Hepatocyte (in vitro differentiated cells): Measurements from ENCODE around the gene ZNF574. TPM values are rescaled to one million over a fixed set of nuclear protein-coding genes. Genes with fewer than 3 reads are reported as not detected.
A peak's percentile ranks its signal among the peaks of the same experiment; 100 is the strongest.

Experiments used
- DNase-seq: peaks from one replicate; pipeline ENCODE4 v3.0.0-alpha.2; 2016; ENCODE audit warnings: low spot score
- H2AFZ ChIP-seq: fragments of 200-600 bp; sonication (generic); 2 replicates; pipeline ENCODE4 v1.6.0; 2016; ENCODE audit warnings: antibody characterized with exemption, mild to moderate bottlenecking
- H3K27ac ChIP-seq: fragments of 200-600 bp; sonication (generic); 2 replicates; pipeline ENCODE4 v1.5.1; 2016; ENCODE audit warnings: mild to moderate bottlenecking
- H3K27me3 ChIP-seq: fragments of 200-600 bp; sonication (generic); 2 replicates; pipeline ENCODE4 v1.6.1; 2016
- H3K36me3 ChIP-seq: fragments of 200-600 bp; sonication (generic); replicated peaks from 2 replicates; pipeline ENCODE4 v1.5.1; 2016; ENCODE audit warnings: low read depth; ENCODE audit not compliant: insufficient read depth
- H3K4me1 ChIP-seq: fragments of 200-600 bp; sonication (generic); 2 replicates; pipeline ENCODE4 v1.5.1; 2016; ENCODE audit warnings: mild to moderate bottlenecking, moderate library complexity; ENCODE audit not compliant: insufficient read depth
- H3K4me2 ChIP-seq: fragments of 200-600 bp; sonication (generic); 2 replicates; pipeline ENCODE4 v1.6.0; 2016
- H3K4me3 ChIP-seq: fragments of 200-600 bp; sonication (generic); 2 replicates; pipeline ENCODE4 v1.5.1; 2016; ENCODE audit warnings: mild to moderate bottlenecking
- H3K79me2 ChIP-seq: fragments of 200-600 bp; sonication (generic); 2 replicates; pipeline ENCODE4 v1.6.0; 2017; ENCODE audit warnings: mild to moderate bottlenecking
- H3K9me2 ChIP-seq: fragments of 200-600 bp; sonication (generic); replicated peaks from 2 replicates; pipeline ENCODE4 v1.6.0; 2017; ENCODE audit warnings: mild to moderate bottlenecking; ENCODE audit not compliant: insufficient read depth
- H3K9me3 ChIP-seq: fragments of 200-600 bp; sonication (generic); 2 replicates; pipeline ENCODE4 v1.5.1; 2016; ENCODE audit warnings: low read depth, mild to moderate bottlenecking
- H4K20me1 ChIP-seq: fragments of 200-600 bp; sonication (generic); 2 replicates; pipeline ENCODE4 v1.6.0; 2016; ENCODE audit warnings: mild to moderate bottlenecking; ENCODE audit not compliant: insufficient read depth, poor library complexity, severe bottlenecking
- CTCF ChIP-seq: fragments of 200-600 bp; sonication (generic); IDR thresholded peaks from 2 replicates; pipeline ENCODE4 v1.5.1; 2016; ENCODE audit warnings: antibody characterized with exemption, mild to moderate bottlenecking; ENCODE audit not compliant: poor library complexity
- EZH2 ChIP-seq: fragments of 200-600 bp; sonication (generic); IDR thresholded peaks from 2 replicates; pipeline ENCODE4 v1.6.1; 2016; ENCODE audit warnings: antibody characterized with exemption, mild to moderate bottlenecking, borderline replicate concordance
- EZH2phosphoT487 ChIP-seq: fragments of 200-600 bp; sonication (generic); IDR thresholded peaks from one replicate; pipeline ENCODE4 v1.6.1; 2018; ENCODE audit warnings: antibody characterized with exemption, mild to moderate bottlenecking, low read depth, moderate library complexity; ENCODE audit not compliant: unreplicated experiment, severe bottlenecking
- WGBS: methylation state at CpG from one replicate; pipeline ENCODE4 v1.1.6; 2016; ENCODE audit warnings: low lambda C conversion rate; ENCODE audit errors: missing lambda C conversion rate; 5-methylcytosine and 5-hydroxymethylcytosine counted together
- polyA plus RNA-seq: library from polyadenylated mRNA; unstranded; fragments of >200 nt; fragmentation: Nextera tagmentation; extraction: Ambion mirVana; gene quantifications from 2 replicates; pipeline ENCODE4 v1.2.1, GENCODE V29; 2016
- total RNA-seq: library from RNA; depleted of rRNA; stranded (reverse); fragments of >200 nt; gene quantifications from 2 replicates; pipeline ENCODE4 v1.2.3, GENCODE V29; 2014

The ZNF574 gene
- total and polyA plus RNA-seq, 2 experiments from 2014 or later = 10.7 to 13.6 TPM

- H2AFZ ChIP-seq = no peak overlapping the region
- no peak for DNase-seq
- no peaks in the 10 kb centered on the region for H4K20me1 ChIP-seq
- H3K36me3 ChIP-seq = no peaks in the 10 kb centered on the region
- TF ChIP-seq CTCF = no peak
- no peak for TF ChIP-seq EZH2
- TF ChIP-seq EZH2phosphoT487 = no peak
- no peaks in the 10 kb centered on the region for H3K79me2 ChIP-seq
- no peaks in the 10 kb centered on the region for H3K27me3 ChIP-seq
- H3K4me1 ChIP-seq = peaks cover under 1% of the 10 kb centered on the region
- no peak overlapping the region for H3K4me2 ChIP-seq
- no peaks in the 10 kb centered on the region for H3K9me2 ChIP-seq
- H3K27ac ChIP-seq = no peak overlapping the region
- WGBS = 87% methylated on average over 5 of the region's 5 CpGs
- H3K4me3 ChIP-seq = no peak overlapping the region
- H3K9me3 ChIP-seq = no peaks in the 10 kb centered on the region
Observed at GRCh38 chr19:42124386-42124901, 48.5 kb downstream of the ZNF574 start.

DNA sequence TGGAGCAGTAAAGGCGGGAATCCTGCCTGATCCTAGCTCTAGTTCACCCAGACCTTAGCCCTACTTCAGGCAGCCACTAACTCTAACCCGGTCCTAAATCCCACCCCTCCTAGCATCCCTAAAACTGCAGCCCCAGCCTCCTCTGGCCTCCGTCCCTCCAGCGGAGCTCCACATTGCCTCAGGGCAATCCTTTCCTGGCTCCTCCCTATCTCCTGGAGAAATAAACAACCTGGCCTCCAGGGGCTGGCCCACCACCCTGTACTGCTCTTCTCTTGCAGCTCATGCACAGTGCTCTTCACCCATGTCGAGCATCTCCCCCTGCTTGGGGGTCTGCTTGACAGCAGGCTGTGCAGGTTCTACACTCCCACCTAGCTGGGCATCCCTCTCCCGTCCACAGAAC, 49.6 kb downstream of the ZNF574 start:
- Histone ChIP-seq H3K4me1 (peaks cover 7% of the 10 kb centered on the region), H2AFZ (no peak overlapping the region), H3K9me3 (no peaks in the 10 kb centered on the region), H3K9me2 (no peaks in the 10 kb centered on the region), H3K4me2 (no peak overlapping the region), H4K20me1 (no peaks in the 10 kb centered on the region), H3K4me3 (no peak overlapping the region), H3K36me3 (no peaks in the 10 kb centered on the region), H3K27me3 (peaks cover 4% of the 10 kb centered on the region), H3K79me2 (no peaks in the 10 kb centered on the region), H3K27ac (no peak overlapping the region)
- WGBS = 54% methylated on average over 6 of the region's 6 CpGs
- TF ChIP-seq EZH2 (no peak), CTCF (no peak), EZH2phosphoT487 (no peak)
- no peak for DNase-seq

DNA sequence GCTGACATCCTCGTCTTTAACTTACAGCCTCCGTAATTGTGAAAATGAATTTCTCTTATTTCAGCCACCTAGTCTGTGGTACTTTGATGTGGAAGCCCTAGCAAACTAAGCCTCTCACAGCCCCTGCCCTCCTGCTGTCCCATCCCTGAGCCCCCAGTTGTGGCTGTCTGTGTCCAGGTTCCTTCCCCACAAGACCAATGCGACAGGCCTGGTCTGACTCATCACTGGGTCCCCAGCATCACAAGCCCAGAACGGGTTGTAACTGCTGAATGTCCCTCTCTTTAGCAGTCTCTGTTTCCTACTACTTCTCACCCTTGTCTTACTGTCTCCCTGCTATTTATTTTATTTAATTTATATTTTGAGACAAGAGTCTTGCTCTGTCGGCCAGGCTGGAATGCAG, 50.6 kb downstream of the ZNF574 start:
- Histone ChIP-seq H3K27me3 (peaks cover 10% of the 10 kb centered on the region), H2AFZ (no peak overlapping the region), H3K9me2 (no peaks in the 10 kb centered on the region), H3K9me3 (no peaks in the 10 kb centered on the region), H3K27ac (no peak overlapping the region), H3K79me2 (no peaks in the 10 kb centered on the region), H3K4me2 (no peak overlapping the region), H4K20me1 (no peaks in the 10 kb centered on the region), H3K36me3 (no peaks in the 10 kb centered on the region), H3K4me3 (no peak overlapping the region), H3K4me1 (peaks cover 7% of the 10 kb centered on the region)
- 93% methylated on average over 5 of the region's 5 CpGs for WGBS
- no peak for DNase-seq
- TF ChIP-seq EZH2 = no peak

DNA sequence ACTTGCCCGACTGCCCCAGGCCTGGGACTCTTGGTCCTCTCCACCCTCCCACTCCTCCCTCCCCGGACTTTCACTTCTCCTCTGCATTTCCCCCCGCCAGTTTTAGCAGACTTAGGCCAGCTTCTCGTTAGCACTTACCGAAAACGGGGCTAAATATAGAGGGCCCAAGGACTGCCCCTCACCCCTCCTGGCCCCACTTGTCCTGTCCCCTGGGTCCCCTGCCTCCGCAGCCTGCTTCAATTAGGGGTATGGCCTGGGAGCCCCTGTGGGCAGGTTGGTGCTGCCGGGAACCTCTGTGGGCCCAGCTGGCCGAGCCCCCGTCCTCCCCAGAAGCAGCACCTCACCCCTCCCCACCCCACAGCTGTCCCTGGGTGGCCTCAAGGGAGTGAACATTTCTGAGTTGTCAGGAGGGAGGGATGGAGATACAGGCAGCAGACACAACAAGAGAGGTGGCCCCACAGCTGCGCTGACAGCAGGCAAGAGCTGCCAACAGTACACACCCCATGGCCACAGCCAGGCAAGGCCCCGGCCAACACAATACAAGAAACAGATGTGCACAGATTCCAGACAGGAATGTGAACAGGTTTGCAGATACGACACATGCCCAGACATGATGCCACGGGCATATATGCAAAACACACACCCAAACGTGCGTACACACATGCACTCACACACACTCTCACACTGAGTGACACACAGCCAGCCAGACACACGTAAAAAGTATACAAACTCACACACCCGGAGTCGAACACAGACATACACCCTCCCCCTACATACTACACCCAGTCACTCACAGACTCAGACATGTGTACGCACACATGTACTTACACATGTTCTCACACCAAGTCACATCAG, 53.7 kb downstream of the ZNF574 start:
- no peak for TF ChIP-seq EZH2
- no peak for TF ChIP-seq EZH2phosphoT487
- TF ChIP-seq CTCF = no peak
- H3K9me2 ChIP-seq = no peaks in the 10 kb centered on the region
- peaks cover 10% of the 10 kb centered on the region for H3K4me1 ChIP-seq
- 52% methylated on average over 19 of the region's 20 CpGs for WGBS
- peaks cover 24% of the 10 kb centered on the region for H3K27me3 ChIP-seq
- no peaks in the 10 kb centered on the region for H4K20me1 ChIP-seq
- no peak overlapping the region for H2AFZ ChIP-seq
- H3K27ac ChIP-seq = no peak overlapping the region
- no peak for DNase-seq
- no peaks in the 10 kb centered on the region for H3K36me3 ChIP-seq
- H3K9me3 ChIP-seq = no peaks in the 10 kb centered on the region
- H3K79me2 ChIP-seq = no peaks in the 10 kb centered on the region
- H3K4me3 ChIP-seq = no peak overlapping the region
- peak overlapping the region; percentile 41 for H3K4me2 ChIP-seq
